D721Med (cell line): ENCODE measurements around the gene KLF8.

Experiments
- DNase-seq: peaks from one replicate; pipeline ENCODE4 v3.0.0; 2011; ENCODE audit warnings: low spot score; ENCODE audit not compliant: insufficient read length
- FAIRE-seq: peaks from 2 replicates; lab custom pipeline; 2011; peaks lifted over from hg19 to GRCh38; lab: Jason Lieb, UNC
- TF ChIP-seq, protein P1 (sequence below): IDR thresholded peaks from 2 replicates; pipeline ENCODE4 v1.5.1; 2012; ENCODE audit warnings: mild to moderate bottlenecking, control low read depth; ENCODE audit not compliant: insufficient read depth; ENCODE audit errors: missing control alignments

Gene KLF8

GRCh38 chrX:56268888-56269287, 36.7 kb downstream of the KLF8 start:
- TF ChIP-seq, protein P1, sequence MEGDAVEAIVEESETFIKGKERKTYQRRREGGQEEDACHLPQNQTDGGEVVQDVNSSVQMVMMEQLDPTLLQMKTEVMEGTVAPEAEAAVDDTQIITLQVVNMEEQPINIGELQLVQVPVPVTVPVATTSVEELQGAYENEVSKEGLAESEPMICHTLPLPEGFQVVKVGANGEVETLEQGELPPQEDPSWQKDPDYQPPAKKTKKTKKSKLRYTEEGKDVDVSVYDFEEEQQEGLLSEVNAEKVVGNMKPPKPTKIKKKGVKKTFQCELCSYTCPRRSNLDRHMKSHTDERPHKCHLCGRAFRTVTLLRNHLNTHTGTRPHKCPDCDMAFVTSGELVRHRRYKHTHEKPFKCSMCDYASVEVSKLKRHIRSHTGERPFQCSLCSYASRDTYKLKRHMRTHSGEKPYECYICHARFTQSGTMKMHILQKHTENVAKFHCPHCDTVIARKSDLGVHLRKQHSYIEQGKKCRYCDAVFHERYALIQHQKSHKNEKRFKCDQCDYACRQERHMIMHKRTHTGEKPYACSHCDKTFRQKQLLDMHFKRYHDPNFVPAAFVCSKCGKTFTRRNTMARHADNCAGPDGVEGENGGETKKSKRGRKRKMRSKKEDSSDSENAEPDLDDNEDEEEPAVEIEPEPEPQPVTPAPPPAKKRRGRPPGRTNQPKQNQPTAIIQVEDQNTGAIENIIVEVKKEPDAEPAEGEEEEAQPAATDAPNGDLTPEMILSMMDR = no peak
- no peak for DNase-seq
- no peak for FAIRE-seq

DNA sequence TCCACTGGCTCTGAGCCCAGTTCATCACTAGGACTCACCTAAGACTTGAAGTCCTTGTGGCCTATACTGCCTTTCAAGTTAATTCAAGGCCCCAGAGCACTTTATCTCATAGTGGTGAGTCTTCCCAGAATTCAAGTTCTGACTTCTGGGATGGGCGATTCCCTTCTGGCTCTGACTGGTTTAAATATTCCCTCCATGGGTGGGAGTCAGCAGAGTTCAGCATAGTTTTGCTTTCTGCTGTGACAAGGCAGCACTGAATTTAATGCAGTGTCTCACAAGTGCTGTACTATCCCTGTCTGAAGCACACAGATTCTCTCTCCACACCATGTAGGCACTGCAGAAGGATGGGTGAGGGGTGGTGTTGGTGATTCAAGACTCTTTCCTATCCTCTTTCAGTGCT, 46.5 kb downstream of the KLF8 start:
- FAIRE-seq (no peak), DNase-seq (no peak)
- TF ChIP-seq, protein P1 = no peak

- FAIRE-seq (no peak), DNase-seq (no peak)
- TF ChIP-seq, protein P1 = no peak
These were observed 47.7 kb downstream of the KLF8 start for GRCh38 chrX:56279863-56280262.

GRCh38 chrX:56281789-56282188, 49.6 kb downstream of the KLF8 start:
- FAIRE-seq (peak; percentile 46), DNase-seq (no peak)
- TF ChIP-seq, protein P1 = peak; percentile 34

DNA sequence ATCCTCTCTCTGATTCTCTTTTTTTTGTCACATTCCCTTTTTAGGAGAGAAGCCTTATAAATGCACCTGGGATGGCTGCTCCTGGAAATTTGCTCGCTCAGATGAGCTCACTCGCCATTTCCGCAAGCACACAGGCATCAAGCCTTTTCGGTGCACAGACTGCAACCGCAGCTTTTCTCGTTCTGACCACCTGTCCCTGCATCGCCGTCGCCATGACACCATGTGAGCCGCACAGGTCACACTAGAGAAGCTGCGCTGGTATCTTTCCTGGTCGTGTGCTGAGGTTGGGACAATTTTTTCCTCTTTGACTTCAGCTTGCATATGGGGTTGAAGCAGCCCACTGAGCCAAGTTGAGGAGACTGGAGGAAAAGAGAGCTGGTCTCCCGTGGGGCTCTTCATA, 52.1 kb downstream of the KLF8 start:
- TF ChIP-seq, protein P1 = no peak
- DNase-seq (no peak), FAIRE-seq (no peak)

DNA sequence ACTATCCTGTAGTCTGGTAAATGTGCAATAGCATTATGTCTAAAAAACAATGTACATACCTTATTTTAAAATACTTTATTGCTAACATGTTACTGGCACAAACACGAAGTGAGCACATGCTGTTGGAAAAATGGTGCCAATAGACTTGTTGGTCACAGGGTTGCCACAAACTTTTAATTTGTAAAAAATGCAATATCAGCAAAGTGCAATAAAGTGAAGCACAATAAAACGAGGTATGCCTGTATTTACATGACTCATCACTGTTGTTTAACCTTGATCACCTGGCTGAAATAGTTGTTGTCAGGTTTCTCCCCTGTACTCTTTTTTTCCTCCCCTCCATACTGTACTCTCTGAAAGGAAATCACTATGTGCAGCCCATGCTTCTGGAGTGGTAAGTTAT, 56.5 kb downstream of the KLF8 start:
- DNase-seq (no peak), FAIRE-seq (no peak)
- TF ChIP-seq, protein P1 = no peak

DNA sequence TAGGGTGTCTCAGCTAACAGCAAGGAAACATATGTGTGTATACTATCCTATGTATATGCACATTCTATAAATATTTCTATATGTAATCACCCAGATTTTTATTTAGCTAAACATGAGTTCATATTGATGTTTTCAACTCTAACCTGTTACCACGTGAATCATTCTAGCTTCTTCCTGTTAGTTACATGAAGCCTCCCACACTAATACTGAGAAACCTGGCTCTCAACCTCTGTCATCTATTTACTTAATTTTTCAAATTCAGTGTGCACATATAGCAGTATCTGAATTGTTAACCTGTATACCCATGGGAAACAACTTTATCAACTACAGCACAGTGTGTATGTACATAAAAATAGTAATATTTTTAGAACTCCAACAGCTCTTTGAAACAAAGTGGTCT, 57.3 kb downstream of the KLF8 start:
- FAIRE-seq (no peak), DNase-seq (no peak)
- TF ChIP-seq, protein P1 = no peak
